Transverse colon (tissue), 4 donors: ENCODE data around the gene DUT. TPM values are rescaled to one million over a fixed set of nuclear protein-coding genes. Genes with fewer than 3 reads are reported as not detected.
A peak's percentile ranks its signal among the peaks of the same experiment; 100 is the strongest.
"Not testable (repeated sequence)": the region's sequence is repeated elsewhere in the genome, so short reads cannot be mapped to it uniquely, and the experiment has no call there.

Source experiments
- DNase-seq: peaks from one replicate; pipeline ENCODE4 v3.0.0-alpha.2; 2019
- H3K27ac ChIP-seq, 4 donors: fragments of 200-600 bp; sonication (generic); 2 replicates each; pipeline ENCODE4 v1.5.1; 2016 to 2018; ENCODE audit warnings: inconsistent platforms in 4 of 4
- H3K27me3 ChIP-seq: fragments of 200-600 bp; sonication (generic); 2 replicates; pipeline ENCODE4 v1.5.1; 2017; ENCODE audit warnings: inconsistent platforms
- H3K36me3 ChIP-seq, 4 donors: fragments of 200-600 bp; sonication (generic); 2 replicates each; pipeline ENCODE4 v1.5.1; 2017 to 2019; ENCODE audit warnings: inconsistent platforms in 4 of 4
- H3K4me1 ChIP-seq, 4 donors: fragments of 200-600 bp; sonication (generic); 2 replicates each; pipeline ENCODE4 v1.5.1; 2017 to 2020; ENCODE audit warnings: inconsistent platforms in 4 of 4
- H3K4me3 ChIP-seq, 4 donors: fragments of 200-600 bp; sonication (generic); 1 replicate in 1 of 4; 2 replicates in 3 of 4; pipeline versions ENCODE4 v1.5.1 to v1.6.1; 2017 to 2019; ENCODE audit warnings: inconsistent platforms in 4 of 4
- H3K9me3 ChIP-seq, 2 donors: fragments of 200-600 bp; sonication (generic); 2 replicates each; pipeline ENCODE4 v1.5.1; 2017 to 2019; ENCODE audit warnings: inconsistent platforms in 2 of 2
- CTCF ChIP-seq, 5 experiments: fragments of 200-600 bp in 3 of 5; fragments of 450-650 bp in 2 of 5; sonication (generic) in 3 of 5; IDR thresholded peaks; 1 replicate in 2 of 5; 2 replicates in 3 of 5; pipeline ENCODE4 v1.5.1; 2016 to 2017; ENCODE audit warnings: antibody characterized with exemption in 5 of 5, inconsistent platforms in 3 of 5, mild to moderate bottlenecking in 2 of 5, moderate library complexity in 1 of 5
- EP300 ChIP-seq: sonication (generic); formaldehyde crosslinking; IDR thresholded peaks from one replicate; pipeline ENCODE4 v1.6.1; 2017; ENCODE audit warnings: antibody characterized with exemption, low read depth
- POLR2A ChIP-seq: fragments of 450-650 bp; IDR thresholded peaks from one replicate; pipeline ENCODE4 v1.6.1; 2016; ENCODE audit warnings: antibody characterized with exemption, mild to moderate bottlenecking, moderate library complexity
- POLR2AphosphoS5 ChIP-seq, 3 donors: sonication (generic); formaldehyde crosslinking; IDR thresholded peaks; one replicate each; pipeline ENCODE4 v1.6.1; 2016; ENCODE audit warnings: antibody characterized with exemption in 3 of 3
- WGBS, 2 donors: methylation state at CpG; one replicate each; pipeline ENCODE4 v1.1.5; 2018; ENCODE audit warnings: low coverage in 1 of 2; 5-methylcytosine and 5-hydroxymethylcytosine counted together
- in situ Hi-C, 4 donors: fragments of 200-750 bp; cut with MboI; loops; one replicate each; pipeline versions ENCODE4 v1.15.0 to v1.15.1; 2017; ENCODE audit warnings: low sequenced_read_pairs in 3 of 4, low pct_ligation_motif_present in 1 of 4, low pct_unique_long_range_greater_than_20kb in 1 of 4
- intact Hi-C: fragments of 100-400 bp; cut with DNase I; formaldehyde crosslinking; loops from one replicate; pipeline ENCODE4 v1.15.1; 2023; ENCODE audit warnings: low total_unique reads
- total RNA-seq, 4 donors: library from RNA; depleted of rRNA; stranded (reverse); fragments of >200 nt; gene quantifications; one replicate each; pipeline ENCODE4 v1.1.0, GENCODE V29; 2016

DUT gene
- total RNA-seq, 4 donors from 2014 or later, result 19.5 to 63.1 (median 45.3) TPM

- peaks cover 2 to 12% (median 6%) of the 10 kb centered on the region in 4 donors for H3K4me1 ChIP-seq
- H3K36me3 ChIP-seq, result no peaks in the 10 kb centered on the region
- no peak overlapping the region for H3K4me3 ChIP-seq
- H3K27ac ChIP-seq, result no peak overlapping the region
- in situ Hi-C loops, result no loop called here
- intact Hi-C loops, result no loop called here
- 80 to 82% methylated on average over 5 of the region's 5 CpGs for WGBS, 2 donors
- no peak for TF ChIP-seq POLR2A
- TF ChIP-seq EP300, result no peak
- H3K9me3 ChIP-seq, result no peaks in the 10 kb centered on the region
- no peak for DNase-seq
- no peaks in the 10 kb centered on the region for H3K27me3 ChIP-seq
Measured at GRCh38 chr15:48325400-48325799, 5.8 kb upstream of the DUT start.

- H3K36me3 ChIP-seq, H3K9me3 ChIP-seq, intact Hi-C loops, in situ Hi-C loops, DNase-seq, H3K27me3 ChIP-seq, H3K27ac ChIP-seq, H3K4me3 ChIP-seq: not testable (repeated sequence)
- peaks cover 3 to 15% (median 8%) of the 10 kb centered on the region in 4 donors for H3K4me1 ChIP-seq
- WGBS, 2 donors, result 80 to 93% methylated on average over 6 of the region's 6 CpGs
Measured at GRCh38 chr15:48326180-48326579, 5.0 kb upstream of the DUT start.

GRCh38 chr15:48330105-48330785 is 984 bp upstream of the DUT start:
- intact Hi-C loops, result no loop called here
- H3K27me3 ChIP-seq, result no peaks in the 10 kb centered on the region
- peak in 1 of 3 donors; percentile 23 for TF ChIP-seq POLR2AphosphoS5 (IDR thresholded peaks at IDR 0.05)
- no peak for TF ChIP-seq CTCF (IDR thresholded peaks at IDR 0.05)
- no peak for TF ChIP-seq POLR2A
- TF ChIP-seq EP300, result no peak
- H3K4me3 ChIP-seq, result peak overlapping the region; percentile 70 to 98 (median 78)
- no peak for DNase-seq
- H3K4me1 ChIP-seq, result peaks cover 9 to 26% (median 17%) of the 10 kb centered on the region in 4 donors
- H3K36me3 ChIP-seq, result no peaks in the 10 kb centered on the region
- peak overlapping the region; percentile 93 to 100 (median 95) for H3K27ac ChIP-seq
- H3K9me3 ChIP-seq, result no peaks in the 10 kb centered on the region
- in situ Hi-C loops, result no loop called here
- 1 to 14% methylated on average over 10 to 11 of the region's 11 CpGs for WGBS, 2 donors

GRCh38 chr15:48331796-48332641 is 790 bp downstream of the DUT start:
- 1 to 2% methylated on average over 10 to 57 of the region's 64 CpGs for WGBS, 2 donors

More at GRCh38 chr15:48331796-48332641, 790 bp downstream of the DUT start:
- H3K4me3 ChIP-seq, result peak overlapping the region; percentile 70 to 98 (median 78)
- H3K36me3 ChIP-seq, result peaks cover 0 to 7% (median 3%) of the 10 kb centered on the region in 4 donors
- DNase-seq, result peak; percentile 60
- H3K27me3 ChIP-seq, result no peaks in the 10 kb centered on the region
- TF ChIP-seq POLR2A (no peak), POLR2AphosphoS5 (IDR thresholded peaks at IDR 0.05) (no peak), CTCF (IDR thresholded peaks at IDR 0.05) (no peak), EP300 (no peak)
- peak overlapping the region; percentile 93 to 100 (median 95) for H3K27ac ChIP-seq
- in situ Hi-C loops (no loop called here), intact Hi-C loops (no loop called here)
- peaks cover 9 to 26% (median 17%) of the 10 kb centered on the region in 4 donors for H3K4me1 ChIP-seq
- H3K9me3 ChIP-seq, result no peaks in the 10 kb centered on the region
